ENCODE results near the gene HOXD3. TPM values are rescaled to one million over a fixed set of nuclear protein-coding genes. Genes with fewer than 3 reads are reported as not detected.

HOXD3 gene
- total RNA-seq (2022; extraction: Qiagen RNA extraction; ENCODE audit: low read depth), result 0.15 to 0.18 TPM (median 0.16 TPM) in 4 of 5 replicates, not detected in the other

GRCh38 chr2:176156807-176157498 lies at the start of gene HOXD3:
Gene HOXD3 (plus strand): TSS chr2:176157307. CDS start chr2:176169115, 11,808 bp downstream.

GRCh38 chr2:176115883-176116813 lies 41.0 kb upstream of the HOXD3 start, which contains the start of gene HOXD10:
Gene HOXD10 (plus strand): TSS chr2:176116778. CDS start chr2:176116834, 56 bp downstream.

GRCh38 chr2:176122683-176123410 lies 34.3 kb upstream of the HOXD3 start, which contains the start of gene HOXD9:
Gene HOXD9 (plus strand): TSS chr2:176122719. CDS start chr2:176122769, 50 bp downstream.

DNA sequence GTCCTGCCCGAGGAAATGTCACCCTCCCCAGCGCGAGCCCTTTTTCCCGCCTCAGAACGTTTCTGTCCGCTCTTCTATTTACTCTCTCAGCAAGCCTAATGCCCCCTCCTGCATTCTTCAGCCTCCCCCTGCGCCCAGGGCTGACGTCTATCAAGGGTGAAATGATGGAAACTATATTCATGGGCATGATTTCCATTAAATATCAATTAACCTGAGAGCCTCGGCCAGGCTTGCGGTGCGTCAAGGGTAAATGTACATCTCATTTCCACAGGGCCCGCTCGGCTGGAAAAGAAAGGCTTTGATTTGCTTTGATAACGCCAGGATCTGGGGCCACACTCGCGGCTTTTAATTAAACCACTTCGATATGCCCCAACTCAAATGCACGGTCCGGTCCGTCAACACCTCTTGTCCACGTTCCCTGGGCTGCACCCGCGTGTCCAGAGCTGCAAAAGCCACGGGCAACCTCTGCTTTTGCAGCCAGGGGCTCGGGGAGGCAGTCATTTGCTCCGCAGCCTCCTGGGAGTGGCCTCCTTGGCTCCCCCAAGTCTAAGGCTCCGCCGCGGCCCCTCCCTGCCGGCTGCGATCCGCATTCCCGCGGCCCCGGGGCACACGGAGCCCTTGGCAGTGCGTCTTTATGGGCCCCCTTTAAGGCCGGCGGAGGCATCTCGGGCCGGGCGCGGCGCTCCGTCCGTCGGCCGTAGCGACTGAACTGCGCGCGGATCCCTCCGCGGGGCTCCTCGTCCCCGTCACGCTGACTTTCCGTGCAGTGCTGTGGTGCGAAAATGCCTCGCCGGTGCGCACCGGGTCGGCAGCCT lies 27.9 kb upstream of the HOXD3 start, which contains the start of gene HOXD8:
Gene HOXD8, plus strand, starts transcription at position 724 of the 815 bp plus-strand sequence. CDS start 662 bp downstream, outside the sequence.

DNA sequence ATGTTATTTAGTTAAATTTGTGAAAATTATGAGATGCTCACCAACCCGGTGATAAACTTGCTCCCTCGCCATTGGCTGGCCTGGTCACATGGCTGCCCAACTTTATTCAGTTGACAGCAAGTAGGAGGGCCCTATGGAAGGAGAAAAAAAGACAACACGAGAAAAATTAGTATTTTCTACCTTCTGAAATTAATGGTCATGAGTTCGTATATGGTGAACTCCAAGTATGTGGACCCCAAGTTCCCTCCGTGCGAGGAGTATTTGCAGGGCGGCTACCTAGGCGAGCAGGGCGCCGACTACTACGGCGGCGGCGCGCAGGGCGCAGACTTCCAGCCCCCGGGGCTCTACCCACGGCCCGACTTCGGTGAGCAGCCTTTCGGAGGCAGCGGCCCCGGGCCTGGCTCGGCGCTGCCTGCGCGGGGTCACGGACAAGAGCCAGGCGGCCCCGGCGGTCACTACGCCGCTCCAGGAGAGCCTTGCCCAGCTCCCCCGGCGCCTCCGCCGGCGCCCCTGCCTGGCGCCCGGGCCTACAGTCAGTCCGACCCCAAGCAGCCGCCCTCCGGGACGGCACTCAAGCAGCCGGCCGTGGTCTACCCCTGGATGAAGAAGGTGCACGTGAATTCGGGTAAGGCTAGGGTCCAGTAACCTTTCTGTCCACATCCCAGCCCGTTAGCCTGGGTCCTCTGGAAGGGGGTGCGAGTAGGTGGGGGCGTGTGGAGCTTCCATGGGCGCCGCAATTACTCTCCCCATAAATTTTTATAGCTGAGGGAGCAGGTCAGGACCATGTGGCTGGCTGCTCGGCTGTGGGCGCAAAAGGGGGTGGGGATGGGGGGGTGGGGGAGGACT lies 5.4 kb upstream of the HOXD3 start, which contains the start of gene HOXD4:
Gene HOXD4, plus strand, starts transcription at position 109 of the 846 bp plus-strand sequence. Its CDS starts 84 bp downstream, at position 193.

GRCh38 chr2:176187899-176188773 lies 31.0 kb downstream of the HOXD3 start, which contains the start of gene HOXD1:
Gene HOXD1 (plus strand): TSS chr2:176188668. CDS start chr2:176188802, 134 bp downstream.

Other genes starting within 250 kb of the HOXD3 start
- 11.9 to 16.6 TPM (median 15.6 TPM) in 5 replicates for gene LNPK, start 155.0 kb upstream of the HOXD3 start, total RNA-seq (2022; extraction: Qiagen RNA extraction; ENCODE audit: low read depth)
- gene EVX2, start 73.3 kb upstream of the HOXD3 start, total RNA-seq (2022; extraction: Qiagen RNA extraction; ENCODE audit: low read depth), result not detected in 5 replicates
- 0.22 to 0.32 TPM (median 0.24 TPM) in 5 replicates for gene HOXD13, start 64.6 kb upstream of the HOXD3 start, total RNA-seq (2022; extraction: Qiagen RNA extraction; ENCODE audit: low read depth)
- not detected in 5 replicates for gene HOXD12, start 57.5 kb upstream of the HOXD3 start, total RNA-seq (2022; extraction: Qiagen RNA extraction; ENCODE audit: low read depth)
- gene HOXD11, start 50.0 kb upstream of the HOXD3 start, total RNA-seq (2022; extraction: Qiagen RNA extraction; ENCODE audit: low read depth), result 6.6 to 9.7 TPM (median 8.2 TPM) in 5 replicates
- gene HOXD10, start 40.5 kb upstream of the HOXD3 start, total RNA-seq (2022; extraction: Qiagen RNA extraction; ENCODE audit: low read depth), result 5.7 to 8.5 TPM (median 7.4 TPM) in 5 replicates
- 0.99 to 2.1 TPM (median 1.3 TPM) in 5 replicates for gene HOXD9, start 34.6 kb upstream of the HOXD3 start, total RNA-seq (2022; extraction: Qiagen RNA extraction; ENCODE audit: low read depth)
- gene HOXD8, start 27.6 kb upstream of the HOXD3 start, total RNA-seq (2022; extraction: Qiagen RNA extraction; ENCODE audit: low read depth), result 4.8 to 5.9 TPM (median 5.5 TPM) in 5 replicates
- 0.22 to 0.55 TPM (median 0.36 TPM) in 5 replicates for gene HOXD4, start 5.8 kb upstream of the HOXD3 start, total RNA-seq (2022; extraction: Qiagen RNA extraction; ENCODE audit: low read depth)
- 0.12 to 0.28 TPM (median 0.26 TPM) in 5 replicates for gene HOXD1, start 31.4 kb downstream of the HOXD3 start, total RNA-seq (2022; extraction: Qiagen RNA extraction; ENCODE audit: low read depth)
- 43.0 to 45.9 TPM (median 45.1 TPM) in 5 replicates for gene MTX2, start 112.1 kb downstream of the HOXD3 start, total RNA-seq (2022; extraction: Qiagen RNA extraction; ENCODE audit: low read depth)